Aorta (tissue), 5 donors: ENCODE results near the gene ASIC4. TPM values are rescaled to one million over a fixed set of nuclear protein-coding genes. Genes with fewer than 3 reads are reported as not detected.

ENCODE experiments used
- ATAC-seq: fragments of 200-7000 bp; cut with Tn5 transposase; one replicate; pipeline ENCODE4 v1.9.1; 2022; ENCODE audit warnings: moderate library complexity; ENCODE audit not compliant: low FRiP score
- DNase-seq, 2 donors: peaks; one replicate each; pipeline ENCODE4 v3.0.0-alpha.2; 2020
- H3K27ac ChIP-seq, 2 donors: one replicate each; pipeline ENCODE4 v1.5.1; 2013; ENCODE audit warnings: low read length in 2 of 2, mild to moderate bottlenecking in 2 of 2, moderate library complexity in 2 of 2, control low read depth in 1 of 2, inconsistent platforms in 1 of 2, low read depth in 1 of 2
- H3K27me3 ChIP-seq, 2 donors: one replicate each; pipeline ENCODE4 v1.6.1; 2013; ENCODE audit warnings: control low read depth in 1 of 2, low read length in 1 of 2, mild to moderate bottlenecking in 1 of 2, moderate library complexity in 1 of 2; ENCODE audit not compliant: insufficient read depth in 2 of 2, control insufficient read depth in 1 of 2
- H3K36me3 ChIP-seq, 2 donors: one replicate each; pipeline ENCODE4 v1.6.1; 2013; ENCODE audit warnings: control low read depth in 1 of 2, low read length in 1 of 2, mild to moderate bottlenecking in 1 of 2; ENCODE audit not compliant: insufficient read depth in 2 of 2, control insufficient read depth in 1 of 2
- H3K4me1 ChIP-seq, 2 donors: one replicate each; pipeline ENCODE4 v1.6.1; 2013; ENCODE audit warnings: low read length in 2 of 2, control low read depth in 1 of 2, mild to moderate bottlenecking in 1 of 2, moderate library complexity in 1 of 2; ENCODE audit not compliant: insufficient read depth in 2 of 2, control insufficient read depth in 1 of 2
- H3K4me3 ChIP-seq, 2 donors: one replicate each; pipeline ENCODE4 v1.5.1; 2013; ENCODE audit warnings: low read length in 2 of 2, control low read depth in 1 of 2, mild to moderate bottlenecking in 1 of 2
- H3K9me3 ChIP-seq: one replicate; pipeline ENCODE4 v1.6.1; 2013; ENCODE audit warnings: mild to moderate bottlenecking, low read length; ENCODE audit not compliant: control insufficient read depth
- WGBS, 2 donors: extraction: QIAGEN DNeasy Blood & Tissue Kit; methylation state at CpG; one replicate each; pipeline ENCODE4 v1.1.7; 2013; 5-methylcytosine and 5-hydroxymethylcytosine counted together
- intact Hi-C, 2 donors: fragments of 100-400 bp; cut with DNase I; formaldehyde crosslinking; loops; one replicate each; pipeline versions ENCODE4 v1.14.2 to v1.15.0; 2022
- polyA plus RNA-seq, 2 donors: library from polyadenylated mRNA; stranded (reverse); fragments of 200-250 nt; gene quantifications; one replicate each; pipeline ENCODE4 v1.2.3, GENCODE V29; 2013
- total RNA-seq, 2 donors: library from RNA; stranded (reverse); fragmentation: NEBNext Ultra II Directional; extraction: Animal tissue kit (Norgen Biotek cat#: 25700); gene quantifications; one replicate each; pipeline ENCODE4 v1.2.1, GENCODE V29; 2021
- donor health status: healthy with polysubstance abuse.
- donor health status: Bipolar disorder and iron deficiency.
- donor health status: DM: no; HTN: no; CAD: no.
- donor health status: DM: no; HTN: no; CAD: no.
- donor health status: DM: yes; HTN: yes; CAD: no.

Gene ASIC4
- total and polyA plus RNA-seq, 4 donors: 0.26 to 0.42 (median 0.29) TPM; not detected in 1

DNA sequence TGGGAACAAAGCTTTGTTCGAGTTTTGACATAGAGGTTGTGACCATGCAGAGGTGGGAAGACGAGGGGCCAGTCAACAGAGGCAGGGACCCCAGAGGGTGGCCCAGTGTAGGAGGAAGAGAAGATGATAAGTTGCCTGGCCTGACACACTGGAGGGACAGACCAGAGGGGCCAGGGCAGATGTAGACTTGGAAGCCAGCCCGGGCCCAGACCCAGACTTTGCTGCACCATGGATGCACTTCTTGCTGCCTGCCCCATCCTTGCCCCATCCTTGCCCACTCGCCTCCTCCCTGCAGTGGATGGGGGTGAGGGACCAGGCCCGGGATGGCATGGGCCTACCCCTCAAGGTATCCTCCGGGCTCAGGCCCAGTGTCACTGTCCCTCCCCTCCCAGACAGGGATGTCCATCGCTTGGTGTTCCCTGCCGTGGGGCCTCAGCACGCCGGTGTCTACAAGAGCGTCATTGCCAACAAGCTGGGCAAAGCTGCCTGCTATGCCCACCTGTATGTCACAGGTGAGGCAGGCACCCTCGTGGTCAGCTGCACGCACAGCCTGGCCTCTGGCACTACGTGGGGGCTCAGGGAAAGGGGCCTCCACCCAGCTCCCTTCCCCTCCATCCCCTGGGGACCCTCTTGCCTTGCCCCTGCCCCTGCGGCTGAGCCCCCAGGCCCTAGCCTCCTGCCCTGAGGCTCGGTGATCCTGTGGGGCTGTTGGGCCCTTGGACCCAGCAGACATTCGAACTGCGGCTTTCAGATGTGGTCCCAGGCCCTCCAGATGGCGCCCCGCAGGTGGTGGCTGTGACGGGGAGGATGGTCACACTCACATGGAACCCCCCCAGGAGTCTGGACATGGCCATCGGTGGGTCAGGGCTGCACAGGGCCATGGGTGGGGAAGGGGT lies 42.6 kb upstream of the ASIC4 start:
- no peaks in the 10 kb centered on the region for H3K9me3 ChIP-seq
- peaks cover 0 to 13% of the 10 kb centered on the region in 2 donors for H3K36me3 ChIP-seq
- 76 to 77% methylated on average over 22 of the region's 22 CpGs for WGBS, 2 donors
- H3K27ac ChIP-seq: no peak overlapping the region
- intact Hi-C loops: no loop called here
- H3K4me1 ChIP-seq: no peaks in the 10 kb centered on the region
- H3K4me3 ChIP-seq: no peak overlapping the region
- H3K27me3 ChIP-seq: no peaks in the 10 kb centered on the region
- DNase-seq: no peak
- no peak for ATAC-seq

DNA sequence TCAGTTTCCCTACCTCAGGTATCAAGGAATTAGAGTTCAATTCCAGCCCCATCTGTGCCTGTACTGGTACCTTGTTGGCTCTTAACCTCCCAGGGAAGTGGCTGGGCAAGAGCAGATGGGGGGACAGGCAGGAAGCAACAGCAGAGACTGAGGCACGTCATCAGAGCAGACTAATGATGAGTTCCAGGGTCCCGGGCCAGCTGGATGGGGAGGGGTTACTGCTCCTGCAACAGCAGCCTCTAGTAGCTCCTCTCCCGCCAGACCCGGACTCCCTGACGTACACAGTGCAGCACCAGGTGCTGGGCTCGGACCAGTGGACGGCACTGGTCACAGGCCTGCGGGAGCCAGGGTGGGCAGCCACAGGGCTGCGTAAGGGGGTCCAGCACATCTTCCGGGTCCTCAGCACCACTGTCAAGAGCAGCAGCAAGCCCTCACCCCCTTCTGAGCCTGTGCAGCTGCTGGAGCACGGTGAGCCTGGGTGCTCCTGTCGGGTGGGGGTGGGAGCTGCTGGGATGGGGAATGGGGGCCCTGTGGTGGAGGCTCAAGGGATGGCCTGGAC lies 41.6 kb upstream of the ASIC4 start:
- intact Hi-C loops: no loop called here
- WGBS, 2 donors: 70 to 73% methylated on average over 12 of the region's 12 CpGs
- ATAC-seq (no peak), DNase-seq (no peak)
- Histone ChIP-seq H3K9me3 (no peaks in the 10 kb centered on the region), H3K4me1 (no peaks in the 10 kb centered on the region), H3K27ac (no peak overlapping the region), H3K27me3 (no peaks in the 10 kb centered on the region), H3K4me3 (no peak overlapping the region), H3K36me3 (peaks cover 0 to 13% of the 10 kb centered on the region in 2 donors)

DNA sequence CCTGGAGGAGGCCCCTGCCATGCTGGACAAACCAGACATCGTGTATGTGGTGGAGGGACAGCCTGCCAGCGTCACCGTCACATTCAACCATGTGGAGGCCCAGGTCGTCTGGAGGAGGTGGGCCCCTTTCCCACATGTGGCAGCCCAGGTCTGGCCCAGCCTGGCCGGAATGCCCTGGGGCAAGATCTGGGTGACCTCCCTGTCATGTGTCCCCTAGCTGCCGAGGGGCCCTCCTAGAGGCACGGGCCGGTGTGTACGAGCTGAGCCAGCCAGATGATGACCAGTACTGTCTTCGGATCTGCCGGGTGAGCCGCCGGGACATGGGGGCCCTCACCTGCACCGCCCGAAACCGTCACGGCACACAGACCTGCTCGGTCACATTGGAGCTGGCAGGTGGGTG lies 40.8 kb upstream of the ASIC4 start:
- intact Hi-C loops: no loop called here
- H3K36me3 ChIP-seq: peaks cover 0 to 12% of the 10 kb centered on the region in 2 donors
- H3K4me3 ChIP-seq: no peak overlapping the region
- ATAC-seq (no peak), DNase-seq (no peak)
- H3K4me1 ChIP-seq: no peaks in the 10 kb centered on the region
- H3K27me3 ChIP-seq: no peaks in the 10 kb centered on the region
- peak overlapping the region in 1 of 2 donors; percentile 34 for H3K27ac ChIP-seq
- WGBS, 2 donors: 75 to 79% methylated on average over 18 of the region's 18 CpGs
- H3K9me3 ChIP-seq: no peaks in the 10 kb centered on the region

- Histone ChIP-seq H3K27me3 (no peaks in the 10 kb centered on the region), H3K9me3 (no peaks in the 10 kb centered on the region), H3K36me3 (peaks cover 0 to 14% of the 10 kb centered on the region in 2 donors), H3K27ac (no peak overlapping the region), H3K4me3 (no peak overlapping the region), H3K4me1 (no peaks in the 10 kb centered on the region)
- intact Hi-C loops: no loop called here
- 47 to 53% methylated on average over 11 of the region's 11 CpGs for WGBS, 2 donors
- DNase-seq (no peak), ATAC-seq (no peak)
Measured at GRCh38 chr2:219474285-219475060, 39.8 kb upstream of the ASIC4 start.

GRCh38 chr2:219475278-219475677 lies 39.0 kb upstream of the ASIC4 start:
- no peaks in the 10 kb centered on the region for H3K9me3 ChIP-seq
- no peaks in the 10 kb centered on the region for H3K27me3 ChIP-seq
- ATAC-seq (no peak), DNase-seq (no peak)
- intact Hi-C loops: no loop called here
- H3K27ac ChIP-seq: peak overlapping the region in 1 of 2 donors; percentile 36
- H3K4me3 ChIP-seq: no peak overlapping the region
- H3K36me3 ChIP-seq: peaks cover 0 to 17% of the 10 kb centered on the region in 2 donors
- no peaks in the 10 kb centered on the region for H3K4me1 ChIP-seq
- WGBS, 2 donors: 59 to 68% methylated on average over 6 of the region's 6 CpGs

GRCh38 chr2:219475697-219476651 lies 38.3 kb upstream of the ASIC4 start:
- intact Hi-C loops: no loop called here
- Histone ChIP-seq H3K4me3 (no peak overlapping the region), H3K9me3 (no peaks in the 10 kb centered on the region), H3K27ac (peak overlapping the region in 1 of 2 donors; percentile 36), H3K27me3 (no peaks in the 10 kb centered on the region), H3K36me3 (peaks cover 0 to 16% of the 10 kb centered on the region in 2 donors), H3K4me1 (no peaks in the 10 kb centered on the region)
- 41 to 43% methylated on average over 14 of the region's 14 CpGs for WGBS, 2 donors
- ATAC-seq (peak; percentile 77), DNase-seq (peak; percentile 76 to 92)

- no peak overlapping the region for H3K4me3 ChIP-seq
- WGBS, 2 donors: 33 to 46% methylated on average over 16 of the region's 16 CpGs
- H3K27ac ChIP-seq: peak overlapping the region in 1 of 2 donors; percentile 22
- H3K4me1 ChIP-seq: no peaks in the 10 kb centered on the region
- H3K36me3 ChIP-seq: peaks cover 0 to 16% of the 10 kb centered on the region in 2 donors
- no peaks in the 10 kb centered on the region for H3K9me3 ChIP-seq
- no peaks in the 10 kb centered on the region for H3K27me3 ChIP-seq
- DNase-seq (no peak), ATAC-seq (no peak)
- intact Hi-C loops: no loop called here
Measured at GRCh38 chr2:219476652-219477151, 37.6 kb upstream of the ASIC4 start.

GRCh38 chr2:219477179-219477578 lies 37.1 kb upstream of the ASIC4 start:
- intact Hi-C loops: no loop called here
- H3K27me3 ChIP-seq: no peaks in the 10 kb centered on the region
- 76 to 78% methylated on average over 13 of the region's 13 CpGs for WGBS, 2 donors
- peaks cover 0 to 18% of the 10 kb centered on the region in 2 donors for H3K36me3 ChIP-seq
- H3K4me3 ChIP-seq: no peak overlapping the region
- ATAC-seq: no peak
- H3K9me3 ChIP-seq: no peaks in the 10 kb centered on the region
- no peak overlapping the region for H3K27ac ChIP-seq
- H3K4me1 ChIP-seq: no peaks in the 10 kb centered on the region
- DNase-seq: no peak
